H1 (cell line): ENCODE measurements around the gene ARF3. TPM values are rescaled to one million over a fixed set of nuclear protein-coding genes. Genes with fewer than 3 reads are reported as not detected.

ENCODE experiments used
- CTCF ChIA-PET: fragments of 300-600 bp; sonication (Branson Sonifier 250); formaldehyde crosslinking; loops from one replicate; lab custom pipeline; 2021; ENCODE audit not compliant: partially characterized antibody; lab: Charles Lee
- POLR2A ChIA-PET: fragments of 300-600 bp; sonication (Branson Sonifier 250); formaldehyde crosslinking; loops from one replicate; lab custom pipeline; 2021; ENCODE audit warnings: inconsistent platforms; ENCODE audit not compliant: partially characterized antibody; lab: Charles Lee
- DNase-seq, 2 experiments: peaks; one replicate each; pipeline versions ENCODE4 v3.0.0 to v3.0.0-alpha.2; 2010 to 2022; ENCODE audit warnings: low spot score in 2 of 2, low read depth in 1 of 2, mixed read lengths in 1 of 2
- FAIRE-seq: peaks from 2 replicates; lab custom pipeline; 2011; peaks lifted over from hg19 to GRCh38; lab: Jason Lieb, UNC
- H2AFZ ChIP-seq: 2 replicates; pipeline ENCODE4 v1.8.1; 2012; ENCODE audit warnings: low read length, inconsistent platforms
- H2AK5ac ChIP-seq: 2 replicates; pipeline ENCODE4 v1.6.1; 2013; ENCODE audit warnings: low read depth, low read length
- H2BK120ac ChIP-seq: replicated peaks from 2 replicates; pipeline ENCODE3; 2013; ENCODE audit warnings: low read depth, low read length, inconsistent platforms
- H2BK12ac ChIP-seq: 2 replicates; pipeline ENCODE4 v1.6.1; 2013; ENCODE audit warnings: low read depth, low read length
- H2BK15ac ChIP-seq: 2 replicates; pipeline ENCODE4 v1.6.1; 2013; ENCODE audit warnings: low read length
- H2BK20ac ChIP-seq: 2 replicates; pipeline ENCODE4 v1.6.1; 2013; ENCODE audit warnings: low read length
- H2BK5ac ChIP-seq: 2 replicates; pipeline ENCODE4 v1.6.1; 2013; ENCODE audit warnings: low read depth, low read length
- H3K14ac ChIP-seq: 2 replicates; pipeline ENCODE4 v1.6.1; 2013; ENCODE audit warnings: inconsistent platforms; ENCODE audit not compliant: insufficient read length
- H3K18ac ChIP-seq: 2 replicates; pipeline ENCODE4 v1.6.1; 2013; ENCODE audit warnings: low read length; ENCODE audit errors: extremely low read depth
- H3K23ac ChIP-seq: 2 replicates; pipeline ENCODE4 v1.6.1; 2013; ENCODE audit warnings: inconsistent platforms; ENCODE audit not compliant: insufficient read length
- H3K23me2 ChIP-seq: 2 replicates; pipeline ENCODE4 v1.6.1; 2013; ENCODE audit warnings: low read depth, low read length
- H3K27ac ChIP-seq: 2 replicates; pipeline ENCODE4 v1.6.1; 2011; ENCODE audit warnings: low read depth, low read length, inconsistent platforms
- H3K27me3 ChIP-seq, 4 experiments: replicated peaks in 1 of 4; 1 replicate in 1 of 4; 2 replicates in 3 of 4; pipeline versions ENCODE4 v1.6.1 to v1.8.1; 2011 to 2013; ENCODE audit warnings: low read length in 3 of 4, mild to moderate bottlenecking in 3 of 4, inconsistent platforms in 2 of 4, mixed read lengths in 2 of 4, moderate library complexity in 1 of 4; ENCODE audit not compliant: control insufficient read depth in 3 of 4, insufficient read depth in 3 of 4; ENCODE audit errors: extremely low read depth in 1 of 4
- H3K36me3 ChIP-seq, 4 experiments: 2 replicates each; pipeline versions ENCODE4 v1.6.1 to v1.8.1; 2011 to 2013; ENCODE audit warnings: mild to moderate bottlenecking in 4 of 4, low read length in 3 of 4, moderate library complexity in 2 of 4, control low read depth in 1 of 4, inconsistent platforms in 1 of 4; ENCODE audit not compliant: insufficient read depth in 4 of 4, control insufficient read depth in 2 of 4
- H3K4ac ChIP-seq: replicated peaks from 2 replicates; pipeline ENCODE3; 2013; ENCODE audit warnings: low read length, low read depth, mixed read lengths, inconsistent platforms; ENCODE audit not compliant: insufficient read length
- H3K4me1 ChIP-seq, 4 experiments: replicated peaks in 1 of 4; 1 replicate in 1 of 4; 2 replicates in 3 of 4; pipeline versions ENCODE4 v1.6.1 to v1.8.1; 2011 to 2013; ENCODE audit warnings: low read length in 3 of 4, inconsistent platforms in 2 of 4, mixed read lengths in 1 of 4; ENCODE audit not compliant: insufficient read depth in 4 of 4, control insufficient read depth in 3 of 4
- H3K4me2 ChIP-seq, 2 experiments: 2 replicates each; pipeline versions ENCODE4 v1.6.1 to v1.8.1; 2011 to 2013; ENCODE audit warnings: low read depth in 2 of 2, low read length in 2 of 2, control low read depth in 1 of 2, inconsistent platforms in 1 of 2, mild to moderate bottlenecking in 1 of 2; ENCODE audit not compliant: insufficient read depth in 1 of 2
- H3K4me3 ChIP-seq, 4 experiments: fragments of 200-600, 300-600 bp in 1 of 4; sonication (generic), shearing (Covaris generic), sonication (Bioruptor Twin) in 1 of 4; 2 replicates each; pipeline versions ENCODE4 v1.5.1 to v1.8.1; 2011 to 2016; ENCODE audit warnings: low read length in 4 of 4, low read depth in 3 of 4, control low read depth in 2 of 4, inconsistent platforms in 2 of 4, mild to moderate bottlenecking in 2 of 4, mixed read lengths in 1 of 4, moderate library complexity in 1 of 4; ENCODE audit not compliant: insufficient read depth in 2 of 4; ENCODE audit errors: extremely low read depth in 1 of 4
- H3K56ac ChIP-seq: replicated peaks from 2 replicates; pipeline ENCODE3; 2013; ENCODE audit warnings: low read depth, mild to moderate bottlenecking, mixed read lengths, low read length, inconsistent platforms; ENCODE audit not compliant: insufficient read length
- H3K79me1 ChIP-seq: 2 replicates; pipeline ENCODE4 v1.6.1; 2013; ENCODE audit warnings: low read depth, low read length, control low read depth
- H3K79me2 ChIP-seq, 2 experiments: 2 replicates each; pipeline versions ENCODE4 v1.6.1 to v1.8.1; 2012 to 2013; ENCODE audit warnings: low read length in 2 of 2, mild to moderate bottlenecking in 2 of 2, inconsistent platforms in 1 of 2; ENCODE audit not compliant: insufficient read depth in 2 of 2, control insufficient read depth in 1 of 2
- H3K9ac ChIP-seq, 4 experiments: replicated peaks in 1 of 4; 1 replicate in 1 of 4; 2 replicates in 3 of 4; pipeline versions ENCODE4 v1.6.1 to v1.8.1; 2011 to 2013; ENCODE audit warnings: low read depth in 3 of 4, low read length in 3 of 4, control low read depth in 2 of 4, mild to moderate bottlenecking in 2 of 4, moderate library complexity in 2 of 4, inconsistent platforms in 1 of 4; ENCODE audit errors: extremely low read depth in 1 of 4
- H3K9me3 ChIP-seq, 2 experiments: 2 replicates each; pipeline versions ENCODE4 v1.6.1 to v1.8.1; 2012 to 2013; ENCODE audit warnings: mild to moderate bottlenecking in 2 of 2, moderate library complexity in 2 of 2, control low read depth in 1 of 2, inconsistent platforms in 1 of 2, low read depth in 1 of 2, low read length in 1 of 2, mixed read lengths in 1 of 2; ENCODE audit not compliant: insufficient read depth in 2 of 2
- H4K20me1 ChIP-seq, 2 experiments: replicated peaks in 1 of 2; 2 replicates each; pipeline versions ENCODE3 to v1.8.1; 2011 to 2013; ENCODE audit warnings: inconsistent platforms in 2 of 2, low read length in 2 of 2, mild to moderate bottlenecking in 1 of 2; ENCODE audit not compliant: insufficient read depth in 2 of 2, control insufficient read depth in 1 of 2
- H4K5ac ChIP-seq: 2 replicates; pipeline ENCODE4 v1.6.1; 2013; ENCODE audit warnings: low read length, low read depth, mixed read lengths, inconsistent platforms; ENCODE audit not compliant: insufficient read length
- H4K8ac ChIP-seq: 2 replicates; pipeline ENCODE4 v1.8.0; 2013; ENCODE audit warnings: mild to moderate bottlenecking, moderate library complexity, low read length, inconsistent platforms; ENCODE audit not compliant: insufficient read depth; ENCODE audit errors: extremely low read depth
- H4K91ac ChIP-seq: replicated peaks from 2 replicates; pipeline ENCODE3; 2013; ENCODE audit warnings: low read length, mixed read lengths, inconsistent platforms; ENCODE audit not compliant: insufficient read length
- EZH2 ChIP-seq: fragments of 200-600 bp; sonication (generic); IDR thresholded peaks from 2 replicates; pipeline ENCODE4 v1.7.1; 2012; ENCODE audit warnings: low read depth, mild to moderate bottlenecking, moderate library complexity, low read length, inconsistent platforms; ENCODE audit not compliant: severe bottlenecking
- PHF8 ChIP-seq: fragments of 200-600 bp; sonication (generic); conservative IDR thresholded peaks from 2 replicates; pipeline ENCODE4 v1.7.1; 2012; ENCODE audit warnings: low read depth, mild to moderate bottlenecking, inconsistent platforms, low read length, moderate library complexity
- RNF2 ChIP-seq: fragments of 200-900, 300-1000 bp; sonication (generic); IDR thresholded peaks from 2 replicates; pipeline ENCODE4 v1.7.1; 2016; ENCODE audit warnings: borderline replicate concordance, low read depth, mild to moderate bottlenecking, antibody characterized with exemption, low read length; ENCODE audit not compliant: poor library complexity, severe bottlenecking; ENCODE audit errors: missing control alignments
- SUZ12 ChIP-seq: fragments of 200-600 bp; sonication (generic); IDR thresholded peaks from 2 replicates; pipeline ENCODE4 v1.6.1; 2012; ENCODE audit warnings: mild to moderate bottlenecking, inconsistent platforms, low read length, moderate library complexity, mixed read lengths
- WGBS, 2 experiments: shearing (Covaris generic) in 1 of 2; methylation state at CpG; one replicate each; pipeline versions ENCODE4 v1.1.6 to v1.1.7; 2013 to 2015; ENCODE audit warnings: low lambda C conversion rate in 2 of 2, mixed read lengths in 2 of 2, inconsistent platforms in 1 of 2, low coverage in 1 of 2, missing lambda C conversion rate in 1 of 2; ENCODE audit not compliant: insufficient replicate concordance in 2 of 2, insufficient coverage in 1 of 2, insufficient read length in 1 of 2; ENCODE audit errors: extremely low coverage in 1 of 2, missing lambda C conversion rate in 1 of 2; 5-methylcytosine and 5-hydroxymethylcytosine counted together
- polyA plus RNA-seq, 7 experiments: library from polyadenylated mRNA; depleted of rRNA in 3 of 7; stranded (reverse) in 5 of 7; unstranded in 2 of 7; fragments of >200 nt in 5 of 7; fragments of 200-250 nt in 2 of 7; gene quantifications; 1 replicate in 5 of 7; 2 replicates in 1 of 7; 4 replicates in 1 of 7; pipeline versions ENCODE4 v1.2.1 to v1.2.3, GENCODE V29; 2011 to 2013; ENCODE audit warnings: missing spikeins in 2 of 7, mixed read lengths in 2 of 7
- total RNA-seq: library from RNA; stranded (reverse); fragmentation: NEBNext Ultra II Directional; extraction: Animal tissue kit (Norgen Biotek cat#: 25700); gene quantifications from 2 replicates; pipeline ENCODE4 v1.2.1, GENCODE V29; 2021

Gene ARF3
- total and polyA plus RNA-seq, 2 of the 8 experiments (the other 6 are each of a cell fraction or from before 2014, with no cell fraction given) = 231 to 250 TPM

DNA sequence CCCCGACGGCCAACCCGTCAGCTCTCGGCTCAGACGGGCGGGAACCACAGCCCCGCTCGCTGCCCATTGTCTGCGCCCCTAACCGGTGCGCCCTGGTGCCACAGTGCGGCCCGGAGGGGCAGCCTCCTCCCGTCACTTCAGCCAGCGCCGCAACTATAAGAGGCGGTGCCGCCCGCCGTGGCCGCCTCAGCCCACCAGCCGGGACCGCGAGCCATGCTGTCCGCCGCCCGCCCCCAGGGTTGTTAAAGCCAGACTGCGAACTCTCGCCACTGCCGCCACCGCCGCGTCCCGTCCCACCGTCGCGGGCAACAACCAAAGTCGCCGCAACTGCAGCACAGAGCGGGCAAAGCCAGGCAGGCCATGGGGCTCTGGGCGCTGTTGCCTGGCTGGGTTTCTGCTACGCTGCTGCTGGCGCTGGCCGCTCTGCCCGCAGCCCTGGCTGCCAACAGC is 21.0 kb upstream of the ARF3 start, which contains the start of gene WNT1:
WNT1 (plus strand) TSS at position 32 of the 450 bp plus-strand sequence; CDS start at position 361, 329 bp downstream.
- Histone ChIP-seq H3K4ac (no peak within 1 kb of the TSS), H2BK20ac (peak within 1 kb of the TSS; percentile 48; the same call in 1 of the 2 replicates), H3K9ac (no peak within 1 kb of the TSS), H2BK5ac (peak within 1 kb of the TSS; percentile 44; the same call in 1 of the 2 replicates), H3K14ac (no peak within 1 kb of the TSS), H2AK5ac (peak within 1 kb of the TSS; percentile 91), H3K27me3 (peaks cover 76 to 98% (median 95%) of the 10 kb centered on the region in 4 experiments), H3K4me3 (peak within 1 kb of the TSS; percentile 2 to 57 (median 22); a peak in 7 of 8 replicates), H3K23ac (no peak within 1 kb of the TSS), H3K36me3 (peaks cover 0 to 6% (median 0%) of the 10 kb centered on the region in 4 experiments; a peak in 1 of 8 replicates), H3K79me1 (no peaks in the 10 kb centered on the region), H3K9me3 (no peaks in the 10 kb centered on the region), H4K91ac (no peak within 1 kb of the TSS), H2BK15ac (peak within 1 kb of the TSS; percentile 72; the same call in 1 of the 2 replicates), H3K4me1 (peaks cover 0 to 36% (median 29%) of the 10 kb centered on the region in 4 experiments; a peak in 6 of 7 replicates), H4K5ac (no peak within 1 kb of the TSS), H3K79me2 (no peaks in the 10 kb centered on the region), H3K23me2 (peaks cover 15% of the 10 kb centered on the region), H3K56ac (no peak within 1 kb of the TSS), H3K4me2 (peak within 1 kb of the TSS; percentile 65), H3K27ac (no peak within 1 kb of the TSS), H4K8ac (peak within 1 kb of the TSS; percentile 73), H4K20me1 (peaks cover 8 to 9% of the 10 kb centered on the region in 2 experiments), H2BK120ac (no peak within 1 kb of the TSS), H3K18ac (no peak within 1 kb of the TSS; the same call in 1 of the 2 replicates), H2BK12ac (peak within 1 kb of the TSS; percentile 84; the same call in 1 of the 2 replicates), H2AFZ (peak within 1 kb of the TSS; percentile 42; the same call in 1 of the 2 replicates)
- ChIA-PET CTCF (interaction anchor here (0.9 to 40.8 kb wide), 25 partner anchors 7 to 317 kb away, joined by 3 to 1336 read pairs (median 5); partner anchors contain the start of genes ARF3, DDN, DDX23 and FKBP11), POLR2A (interaction anchor here (0.6 to 4.3 kb wide), 6 partner anchors 9 to 113 kb away, joined by 3 to 21 read pairs (median 4); partner anchors contain the start of gene RND1)
- TF ChIP-seq RNF2 (peak; percentile 10), PHF8 (no peak), EZH2 (peak; percentile 94), SUZ12 (peak; percentile 82; the same call in 1 of the 2 replicates)
- 4% methylated on average over 38 of the region's 45 CpGs; no CpG with 5 or more reads in 1 of the 2 experiments for WGBS, 2 experiments
- FAIRE-seq (no peak), DNase-seq (peak in 1 of 2 experiments; percentile 70)
